Activated naive CD4-positive, alpha-beta T cell (primary cell): ENCODE measurements around the gene PDE8B.
"Not testable (repeated sequence)": the region's sequence is repeated elsewhere in the genome, so short reads cannot be mapped to it uniquely, and the experiment has no call there.

ENCODE experiments used
- DNase-seq, 4 experiments: peaks; one replicate each; lab custom pipeline; 2025; lab: John Stamatoyannopoulos, UW

Gene PDE8B

GRCh38 chr5:77443670-77444069, 233.2 kb downstream of the PDE8B start:
- DNase-seq = no peak

GRCh38 chr5:77444356-77444755, 233.9 kb downstream of the PDE8B start:
- no peak for DNase-seq

- DNase-seq = no peak
Observed at GRCh38 chr5:77448831-77449230, 238.4 kb downstream of the PDE8B start.

- no peak for DNase-seq
Observed at GRCh38 chr5:77449277-77449676, 238.8 kb downstream of the PDE8B start.

- DNase-seq = no peak
Observed at GRCh38 chr5:77449981-77450380, 239.5 kb downstream of the PDE8B start.

GRCh38 chr5:77452351-77452750, 241.9 kb downstream of the PDE8B start:
- DNase-seq = no peak

GRCh38 chr5:77454123-77454522, 243.6 kb downstream of the PDE8B start:
- no peak for DNase-seq

GRCh38 chr5:77461287-77461686, 250.8 kb downstream of the PDE8B start:
- no peak for DNase-seq

GRCh38 chr5:77463905-77464304, 253.4 kb downstream of the PDE8B start:
- DNase-seq = no peak

GRCh38 chr5:77468875-77469274, 258.4 kb downstream of the PDE8B start:
- DNase-seq = not testable (repeated sequence)

GRCh38 chr5:77475041-77475440, 264.6 kb downstream of the PDE8B start:
- DNase-seq = not testable (repeated sequence)
